Neural progenitor cell (in vitro differentiated cells): ENCODE data around the gene STK25.

Experiments used
- EZH2 ChIP-seq: fragments of 200-600 bp; sonication (generic); IDR thresholded peaks from 2 replicates; pipeline ENCODE4 v1.6.1; 2017; ENCODE audit warnings: antibody characterized with exemption, mild to moderate bottlenecking, moderate library complexity
- EZH2phosphoT487 ChIP-seq: fragments of 200-600 bp; sonication (generic); IDR thresholded peaks from 2 replicates; pipeline ENCODE4 v1.6.1; 2017; ENCODE audit warnings: antibody characterized with exemption
- TF ChIP-seq, protein P1 (sequence below): fragments of 200-600 bp; sonication (generic); IDR thresholded peaks from 2 replicates; pipeline ENCODE4 v1.5.1; 2017; ENCODE audit warnings: antibody characterized with exemption, mild to moderate bottlenecking

DNA sequence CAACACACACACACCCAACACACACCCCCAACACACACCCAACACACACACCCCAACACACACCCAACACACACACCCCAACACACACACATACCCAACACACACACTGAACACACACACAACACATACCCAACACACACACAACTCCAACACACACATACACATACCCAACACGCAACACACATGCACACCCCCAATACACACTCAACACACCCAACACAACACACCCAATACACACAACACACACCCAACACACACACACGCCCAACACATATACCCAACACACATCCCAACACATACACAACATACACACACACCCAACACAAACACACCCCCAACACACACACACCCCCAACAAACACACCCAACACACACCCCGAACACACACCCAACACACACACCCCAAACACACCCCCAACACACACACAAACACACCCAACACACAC, 8.2 kb upstream of the STK25 start:
- TF ChIP-seq, protein P1, sequence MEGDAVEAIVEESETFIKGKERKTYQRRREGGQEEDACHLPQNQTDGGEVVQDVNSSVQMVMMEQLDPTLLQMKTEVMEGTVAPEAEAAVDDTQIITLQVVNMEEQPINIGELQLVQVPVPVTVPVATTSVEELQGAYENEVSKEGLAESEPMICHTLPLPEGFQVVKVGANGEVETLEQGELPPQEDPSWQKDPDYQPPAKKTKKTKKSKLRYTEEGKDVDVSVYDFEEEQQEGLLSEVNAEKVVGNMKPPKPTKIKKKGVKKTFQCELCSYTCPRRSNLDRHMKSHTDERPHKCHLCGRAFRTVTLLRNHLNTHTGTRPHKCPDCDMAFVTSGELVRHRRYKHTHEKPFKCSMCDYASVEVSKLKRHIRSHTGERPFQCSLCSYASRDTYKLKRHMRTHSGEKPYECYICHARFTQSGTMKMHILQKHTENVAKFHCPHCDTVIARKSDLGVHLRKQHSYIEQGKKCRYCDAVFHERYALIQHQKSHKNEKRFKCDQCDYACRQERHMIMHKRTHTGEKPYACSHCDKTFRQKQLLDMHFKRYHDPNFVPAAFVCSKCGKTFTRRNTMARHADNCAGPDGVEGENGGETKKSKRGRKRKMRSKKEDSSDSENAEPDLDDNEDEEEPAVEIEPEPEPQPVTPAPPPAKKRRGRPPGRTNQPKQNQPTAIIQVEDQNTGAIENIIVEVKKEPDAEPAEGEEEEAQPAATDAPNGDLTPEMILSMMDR: no peak
- TF ChIP-seq EZH2 (no peak), EZH2phosphoT487 (no peak)
